HG03097 (cell line): ENCODE data around the gene ZNF813.
"Not testable (repeated sequence)": the region's sequence is repeated elsewhere in the genome, so short reads cannot be mapped to it uniquely, and the experiment has no call there.

Source experiments
- ATAC-seq: cut with Tn5 transposase; IDR thresholded peaks from one replicate; pipeline ENCODE4 v1.9.1; 2021; ENCODE audit not compliant: unreplicated experiment, low FRiP score

The ZNF813 gene

GRCh38 chr19:53475470-53475869 is 7.9 kb downstream of the ZNF813 start:
- not testable (repeated sequence) for ATAC-seq

DNA sequence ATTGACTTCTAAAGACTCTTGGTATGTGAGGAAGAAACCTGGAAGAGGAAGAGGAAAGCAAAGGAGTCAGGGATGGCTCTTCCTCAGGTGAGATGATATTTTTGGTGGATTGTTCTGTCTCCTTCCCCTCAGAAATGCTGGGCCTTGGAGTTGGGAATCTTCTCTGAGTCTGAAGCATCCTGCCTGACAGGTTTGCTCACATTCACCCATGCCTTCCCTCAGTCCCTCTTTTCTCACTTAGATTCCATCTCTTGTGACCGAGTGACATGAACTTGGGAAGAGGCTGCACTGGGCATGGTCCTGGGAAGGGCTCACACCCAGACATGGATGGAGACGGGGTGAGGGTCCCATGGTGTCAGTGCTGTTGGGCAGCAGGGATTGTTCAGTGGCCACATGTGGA is 16.2 kb downstream of the ZNF813 start:
- ATAC-seq, result not testable (repeated sequence)

DNA sequence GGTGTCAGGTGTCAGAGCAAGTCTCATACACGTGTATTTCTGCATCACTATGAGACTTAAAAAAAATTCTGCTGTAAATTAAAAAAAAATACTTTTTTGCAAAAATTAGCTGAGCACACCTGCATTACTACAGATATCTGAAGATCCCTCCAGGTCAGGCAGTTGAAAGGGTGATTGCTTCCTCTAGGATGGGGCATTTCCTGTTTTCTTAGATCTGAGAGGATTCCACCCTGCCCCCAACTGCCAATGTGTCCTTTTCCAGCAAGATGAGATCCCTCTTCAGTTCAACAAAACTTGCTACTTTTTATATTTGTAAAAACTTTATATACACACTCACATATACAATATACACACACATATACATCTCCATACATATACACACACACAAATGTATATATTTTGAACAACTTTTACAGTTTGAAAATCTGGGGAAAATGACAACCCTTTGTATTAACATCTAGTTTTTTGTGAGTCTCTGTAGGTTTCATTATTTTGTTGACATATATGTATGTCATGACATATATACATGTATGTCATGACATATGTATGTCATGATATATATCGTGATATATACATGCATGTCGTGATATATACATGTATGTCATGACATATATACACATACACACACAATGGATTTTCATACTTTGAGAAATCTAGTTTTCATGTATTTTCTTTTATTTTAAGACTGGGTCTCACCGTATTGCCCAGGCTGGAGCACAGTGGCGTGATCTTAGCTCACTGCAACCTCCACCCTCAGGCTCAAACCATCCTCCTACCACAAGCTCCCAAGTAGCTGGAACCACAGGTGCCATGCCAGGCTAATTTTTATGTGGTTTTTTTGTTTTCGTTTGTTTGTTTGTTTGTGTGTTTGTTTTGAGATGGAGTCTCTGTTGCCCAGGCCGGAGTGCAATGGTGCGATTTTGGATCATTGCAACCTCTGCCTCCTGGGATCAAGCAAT is 17.8 kb downstream of the ZNF813 start:
- no peak for ATAC-seq

DNA sequence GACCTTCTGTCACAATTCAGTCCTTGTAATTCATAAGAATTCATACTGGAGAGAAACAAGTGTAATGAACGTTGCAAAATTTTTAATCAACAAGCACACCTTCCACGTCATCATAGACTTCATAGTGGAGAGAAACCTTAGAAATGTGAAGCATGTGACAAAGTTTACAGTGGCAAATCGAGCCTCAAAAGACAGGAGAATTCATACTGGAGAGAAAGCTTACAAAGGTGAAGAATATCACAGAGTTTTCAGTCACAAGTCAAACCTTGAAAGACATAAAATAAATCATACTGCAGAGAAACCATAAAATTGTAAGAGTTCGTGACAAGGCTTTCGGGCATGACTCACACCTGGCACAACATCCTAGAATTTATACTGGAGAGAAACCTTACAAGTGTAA is 24.6 kb downstream of the ZNF813 start:
- ATAC-seq, result no peak

DNA sequence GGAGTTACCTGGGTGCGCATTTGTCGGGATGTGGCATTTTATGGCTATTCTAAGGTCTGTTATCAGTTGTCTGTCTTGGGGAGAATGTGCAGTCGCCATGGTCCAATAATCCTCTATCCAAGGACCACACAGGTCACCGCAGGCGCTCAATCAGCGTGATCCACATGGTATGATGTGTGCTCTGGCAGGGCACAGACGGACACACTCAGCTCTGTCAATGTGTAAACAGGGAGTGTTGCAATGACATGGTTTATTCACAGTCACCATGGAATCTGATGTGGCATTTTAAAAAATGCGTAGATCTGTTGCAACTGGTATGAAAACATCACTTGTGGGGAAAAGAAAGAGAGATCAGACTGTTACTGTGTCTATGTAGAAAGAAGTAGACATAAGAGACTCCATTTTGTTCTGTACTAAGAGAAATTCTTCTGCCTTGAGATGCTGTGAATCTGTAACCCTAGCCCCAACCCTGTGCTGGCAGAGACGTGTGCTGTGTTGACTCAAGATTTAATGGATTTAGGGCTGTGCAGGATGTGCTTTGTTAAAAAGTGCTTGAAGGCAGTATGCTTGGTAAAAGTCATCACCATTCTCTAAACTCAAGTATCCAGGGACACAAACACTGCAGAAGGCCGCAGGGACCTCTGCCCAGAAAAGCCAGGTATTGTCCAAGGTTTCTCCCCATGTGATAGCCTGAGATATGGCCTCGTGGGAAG is 29.9 kb downstream of the ZNF813 start:
- not testable (repeated sequence) for ATAC-seq

GRCh38 chr19:53498024-53498395 is 30.5 kb downstream of the ZNF813 start:
- ATAC-seq, result not testable (repeated sequence)

DNA sequence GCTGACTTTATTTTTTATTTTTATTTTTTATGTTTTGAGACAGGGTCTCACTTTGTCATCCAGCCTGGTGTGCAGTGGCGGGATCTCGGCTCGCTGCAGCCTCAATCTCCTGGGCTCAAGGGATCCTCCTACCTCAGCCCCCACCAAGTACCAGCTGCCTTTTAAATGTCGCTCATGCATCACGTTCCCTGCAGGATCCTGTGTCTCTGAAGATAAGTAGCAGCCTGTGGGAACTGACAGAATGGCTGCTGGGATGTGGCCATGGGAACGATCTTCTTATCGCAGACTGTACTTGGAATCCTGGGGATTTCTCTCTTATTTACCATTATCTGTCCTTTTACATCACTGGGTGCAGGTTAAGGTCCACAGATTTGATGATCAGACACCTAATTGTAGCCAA is 35.6 kb downstream of the ZNF813 start:
- ATAC-seq, result not testable (repeated sequence)

DNA sequence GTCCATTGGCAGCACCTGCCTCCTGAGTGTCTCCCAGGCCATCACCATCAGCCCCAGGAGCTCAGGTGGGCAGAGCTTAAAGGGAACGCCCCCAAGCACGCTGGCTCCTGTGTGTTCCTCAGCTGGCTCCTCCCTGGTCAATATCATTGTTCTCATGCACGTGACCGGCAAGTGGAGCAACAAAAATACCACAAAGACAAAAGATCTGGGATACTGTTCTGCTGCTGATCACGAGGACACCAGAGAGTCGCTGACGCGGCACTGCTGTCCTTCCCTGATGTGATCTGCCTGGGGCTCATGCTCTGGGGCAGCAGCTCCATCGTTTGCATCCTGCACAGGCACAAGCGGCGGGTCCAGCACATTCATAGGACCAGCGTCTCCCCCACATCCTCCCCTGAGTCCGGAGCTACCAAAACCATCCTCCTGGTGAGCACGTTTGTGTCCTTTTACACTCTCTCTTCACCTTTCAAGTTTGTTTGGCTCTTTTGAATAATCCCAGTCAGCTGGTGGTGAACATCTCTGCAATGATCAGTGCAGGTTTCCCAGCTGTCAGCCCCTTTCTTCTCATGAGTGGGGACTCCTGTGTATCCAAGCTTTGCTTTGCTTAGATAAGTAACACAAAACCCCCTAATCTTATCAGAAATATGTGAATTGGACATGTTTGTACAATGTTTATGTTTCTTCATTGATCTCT is 36.3 kb downstream of the ZNF813 start:
- ATAC-seq, result not testable (repeated sequence)

DNA sequence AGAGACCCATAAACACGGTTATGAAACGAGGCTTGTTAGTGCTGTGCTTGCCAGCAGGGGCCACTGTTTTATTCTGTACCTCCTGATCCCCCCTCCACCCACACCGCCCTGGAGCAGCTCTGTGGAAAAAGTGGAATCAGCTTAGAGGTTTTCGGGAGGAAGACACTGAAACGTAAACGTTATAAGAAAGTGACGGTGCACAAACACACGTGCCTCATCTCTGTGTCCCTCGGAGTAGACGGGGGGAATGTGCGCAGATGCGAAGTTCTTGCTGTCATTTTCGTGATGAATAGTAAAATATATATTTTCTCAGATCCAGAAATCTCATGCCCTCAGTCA is 36.8 kb downstream of the ZNF813 start:
- not testable (repeated sequence) for ATAC-seq

DNA sequence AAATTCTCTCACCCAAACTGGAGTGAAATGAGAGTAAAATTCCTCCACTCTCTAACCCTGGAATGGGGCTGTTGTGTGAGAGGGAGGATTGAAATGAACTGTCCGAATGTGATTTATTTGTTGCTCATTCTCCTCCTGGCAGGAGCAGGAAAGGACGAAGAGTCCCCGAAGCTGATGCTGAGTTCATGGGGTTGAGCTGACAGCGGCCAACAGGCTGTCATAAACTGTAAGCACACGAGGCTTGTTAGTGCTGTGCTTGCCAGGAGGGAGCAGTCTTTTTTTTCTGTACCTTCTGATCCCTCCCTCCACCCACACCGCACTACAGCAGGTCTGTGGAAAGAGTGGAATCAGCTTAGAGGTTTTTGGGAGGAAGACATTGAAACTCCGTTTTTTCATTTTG is 37.4 kb downstream of the ZNF813 start:
- no peak for ATAC-seq

DNA sequence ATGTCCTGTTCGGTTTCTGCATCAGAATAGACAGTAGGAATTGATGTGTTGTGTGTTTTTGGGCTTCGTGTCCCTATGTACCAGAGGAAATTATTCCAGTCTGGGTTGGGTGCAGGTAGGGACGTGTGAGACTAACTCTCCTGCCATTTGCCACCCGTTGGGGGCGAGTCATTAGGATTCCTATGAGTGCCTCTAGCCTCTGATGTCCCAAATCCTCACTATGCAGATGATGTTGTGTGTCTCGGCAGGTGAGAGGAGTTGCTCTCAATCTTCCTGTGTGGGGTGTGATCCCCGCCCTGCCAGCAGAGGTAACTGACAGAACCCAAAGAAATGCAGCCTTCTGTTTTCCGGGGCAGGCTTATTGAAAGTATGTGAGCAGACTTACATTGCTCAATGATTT is 39.2 kb downstream of the ZNF813 start:
- ATAC-seq, result no peak

DNA sequence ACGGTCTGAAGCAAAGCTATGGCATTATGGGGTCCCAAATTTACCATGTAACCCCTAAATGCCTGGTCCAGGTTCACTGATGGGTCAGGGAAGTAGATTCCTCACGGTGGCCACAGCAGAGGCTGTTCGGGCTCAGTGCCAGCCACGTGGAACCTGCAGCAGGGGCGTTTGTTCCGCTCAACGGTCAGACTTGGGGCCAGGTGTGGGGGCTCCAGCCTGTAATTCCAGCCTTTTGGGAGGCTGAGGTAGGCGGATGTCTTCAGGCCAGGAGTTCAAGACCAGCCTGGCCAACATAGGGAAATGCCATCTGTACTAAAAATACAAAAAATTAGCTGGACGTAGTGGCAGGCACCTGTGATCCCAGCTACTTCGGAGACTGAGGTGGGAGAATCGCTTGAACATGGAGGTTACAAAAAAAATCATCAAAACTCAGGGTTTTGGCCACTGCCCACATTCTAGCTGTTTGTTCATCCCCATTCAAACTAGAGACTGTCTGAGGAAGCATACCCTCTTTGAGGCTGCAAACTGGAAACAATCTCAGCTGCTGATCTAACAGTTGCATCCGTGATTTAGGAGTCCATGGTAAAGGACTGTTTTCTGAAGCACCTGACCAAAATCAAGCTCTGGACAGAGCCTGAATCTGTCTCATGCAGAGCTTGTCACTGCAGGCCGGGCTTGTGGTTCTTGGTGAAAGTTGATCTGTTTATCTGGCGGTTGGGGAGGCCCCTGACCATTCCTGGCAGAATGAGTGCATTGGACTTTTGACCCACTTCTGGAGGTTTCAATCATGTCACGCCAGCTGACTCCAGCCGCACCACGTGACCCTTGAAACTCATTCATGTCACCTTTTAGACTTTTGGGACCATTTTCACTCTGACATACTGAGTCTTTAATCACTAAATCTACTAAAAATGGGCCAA is 40.2 kb downstream of the ZNF813 start:
- ATAC-seq, result no peak

DNA sequence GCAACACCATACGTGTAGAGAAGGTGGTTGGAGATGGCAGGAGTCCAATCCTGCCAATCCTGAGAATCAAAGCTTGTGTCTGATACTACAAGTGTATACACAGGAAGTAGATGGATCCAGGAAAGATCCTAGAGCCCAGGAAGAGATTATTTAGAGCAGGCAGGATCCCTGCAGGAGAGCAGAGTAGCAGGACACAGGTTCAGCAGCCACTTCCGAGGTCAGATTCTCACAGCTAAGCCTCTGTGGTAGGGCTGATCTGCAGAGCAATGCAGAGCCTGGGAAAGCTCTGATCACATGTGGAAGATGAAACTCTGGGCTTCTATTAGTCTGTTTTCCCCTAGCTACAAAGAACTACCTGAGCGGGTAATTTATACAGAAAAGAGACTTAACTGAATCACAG is 41.9 kb downstream of the ZNF813 start:
- ATAC-seq, result no peak

- ATAC-seq, result no peak
Observed at GRCh38 chr19:53509845-53510244, 42.3 kb downstream of the ZNF813 start.

DNA sequence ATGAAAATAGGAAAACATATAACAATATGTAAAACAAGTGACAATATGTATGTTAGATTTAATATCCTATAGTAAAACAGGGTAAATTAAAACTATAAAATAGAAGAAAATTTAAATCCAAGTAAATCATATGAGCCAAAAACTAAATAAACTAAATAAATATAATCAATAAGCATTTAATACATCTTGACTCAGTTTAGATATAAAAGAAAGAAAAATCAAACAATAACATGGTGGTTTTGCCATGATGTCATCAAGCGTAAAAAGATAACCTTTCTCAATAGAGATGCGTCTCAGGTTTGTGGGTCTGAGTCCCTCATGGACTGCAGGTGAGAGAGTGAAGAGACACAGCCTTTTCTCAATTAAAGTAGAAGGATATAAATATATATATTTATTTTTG is 43.8 kb downstream of the ZNF813 start:
- no peak for ATAC-seq

- ATAC-seq, result no peak
Observed at GRCh38 chr19:53511933-53512374, 44.4 kb downstream of the ZNF813 start.

GRCh38 chr19:53515047-53515446 is 47.5 kb downstream of the ZNF813 start:
- not testable (repeated sequence) for ATAC-seq

GRCh38 chr19:53517114-53517741 is 49.7 kb downstream of the ZNF813 start:
- no peak for ATAC-seq

GRCh38 chr19:53518121-53518520 is 50.6 kb downstream of the ZNF813 start:
- no peak for ATAC-seq

GRCh38 chr19:53518716-53519115 is 51.2 kb downstream of the ZNF813 start:
- ATAC-seq, result no peak
